SU-DHL-6 (cell line): ENCODE data around the gene ADPGK.

Experiments
- H2AFZ ChIP-seq: fragments of 200-600 bp; sonication (generic); 2 replicates; pipeline ENCODE4 v1.6.1; 2014; ENCODE audit warnings: low read depth, mild to moderate bottlenecking, moderate library complexity, mixed read lengths, antibody characterized with exemption, low read length; ENCODE audit not compliant: severe bottlenecking
- H3F3A ChIP-seq: fragments of 200-600 bp; shearing (Covaris generic); 2 replicates; pipeline ENCODE4 v1.6.0; 2016; ENCODE audit warnings: antibody characterized with exemption, mild to moderate bottlenecking; ENCODE audit not compliant: insufficient read depth
- H3K27ac ChIP-seq: fragments of 200-600 bp; sonication (generic); 2 replicates; pipeline ENCODE4 v1.5.1; 2016; ENCODE audit warnings: low read depth, mild to moderate bottlenecking, low read length, moderate library complexity, mixed read lengths
- H3K27me3 ChIP-seq: fragments of 200-600 bp; sonication (generic), shearing (Covaris generic); 2 replicates; pipeline ENCODE4 v1.6.0; 2014; ENCODE audit warnings: mild to moderate bottlenecking, low read length
- H3K36me3 ChIP-seq: fragments of 200-600 bp; sonication (generic); 2 replicates; pipeline ENCODE4 v1.6.1; 2014; ENCODE audit warnings: mild to moderate bottlenecking, low read length, mixed read lengths
- H3K4me2 ChIP-seq: fragments of 300-600, 200-600 bp; shearing (Covaris generic), sonication (generic); 2 replicates; pipeline ENCODE4 v1.6.0; 2014; ENCODE audit warnings: low read length, low read depth, mild to moderate bottlenecking; ENCODE audit not compliant: poor library complexity, severe bottlenecking
- H3K4me3 ChIP-seq: fragments of 200-600 bp; sonication (generic); 2 replicates; pipeline ENCODE4 v1.5.1; 2014; ENCODE audit warnings: antibody characterized with exemption, low read length, mild to moderate bottlenecking, mixed read lengths; ENCODE audit not compliant: insufficient read depth, poor library complexity, severe bottlenecking
- H3K79me2 ChIP-seq: fragments of 200-600 bp; sonication (generic); 2 replicates; pipeline ENCODE4 v1.6.1; 2014; ENCODE audit warnings: mild to moderate bottlenecking, low read length, moderate library complexity; ENCODE audit not compliant: insufficient read depth
- H3K9ac ChIP-seq: fragments of 200-600 bp; sonication (generic); 2 replicates; pipeline ENCODE4 v1.7.0; 2014; ENCODE audit warnings: mild to moderate bottlenecking, low read length
- H3K9me2 ChIP-seq: fragments of 200-600 bp; sonication (generic); replicated peaks from 2 replicates; pipeline ENCODE4 v1.6.1; 2014; ENCODE audit warnings: low read length; ENCODE audit not compliant: insufficient read depth
- H3K9me3 ChIP-seq: fragments of 200-600 bp; sonication (generic); 2 replicates; pipeline ENCODE4 v1.6.1; 2014; ENCODE audit warnings: low read length, mixed read lengths; ENCODE audit not compliant: insufficient read depth
- H4K20me1 ChIP-seq: fragments of 200-600 bp; sonication (generic); 2 replicates; pipeline ENCODE4 v1.6.1; 2014; ENCODE audit warnings: low read depth, mild to moderate bottlenecking, antibody characterized with exemption, low read length, moderate library complexity, mixed read lengths
- CTCF ChIP-seq: fragments of 200-600 bp; sonication (generic); IDR thresholded peaks from one replicate; pipeline ENCODE4 v1.5.1; 2017; ENCODE audit warnings: antibody characterized with exemption, mild to moderate bottlenecking, low read length, moderate library complexity; ENCODE audit not compliant: insufficient read depth, poor library complexity, severe bottlenecking
- EZH2phosphoT487 ChIP-seq: fragments of 200-600 bp; sonication (generic), shearing (Covaris generic); conservative IDR thresholded peaks from 2 replicates; pipeline ENCODE4 v1.6.1; 2018; ENCODE audit warnings: mild to moderate bottlenecking, antibody characterized with exemption, low read length, moderate library complexity, mixed read lengths

ADPGK gene

GRCh38 chr15:72803006-72803405 lies 19.4 kb upstream of the ADPGK start:
- H4K20me1 ChIP-seq = no peaks in the 10 kb centered on the region
- no peak overlapping the region for H3K27ac ChIP-seq
- TF ChIP-seq EZH2phosphoT487 = no peak
- no peaks in the 10 kb centered on the region for H3K36me3 ChIP-seq
- no peak overlapping the region for H3K4me3 ChIP-seq
- H3K9me2 ChIP-seq = no peaks in the 10 kb centered on the region
- no peaks in the 10 kb centered on the region for H3F3A ChIP-seq
- no peaks in the 10 kb centered on the region for H3K79me2 ChIP-seq
- no peak overlapping the region for H2AFZ ChIP-seq
- H3K27me3 ChIP-seq = no peaks in the 10 kb centered on the region; the same call in 1 of the 2 replicates
- H3K9me3 ChIP-seq = no peaks in the 10 kb centered on the region
- no peak overlapping the region for H3K4me2 ChIP-seq
- no peak overlapping the region for H3K9ac ChIP-seq

- Histone ChIP-seq H3K36me3 (no peaks in the 10 kb centered on the region), H2AFZ (no peak overlapping the region), H4K20me1 (no peaks in the 10 kb centered on the region), H3F3A (no peaks in the 10 kb centered on the region), H3K9me3 (no peaks in the 10 kb centered on the region), H3K27ac (no peak overlapping the region), H3K4me2 (no peak overlapping the region), H3K9me2 (no peaks in the 10 kb centered on the region), H3K79me2 (no peaks in the 10 kb centered on the region), H3K9ac (no peak overlapping the region), H3K27me3 (no peaks in the 10 kb centered on the region; the same call in 1 of the 2 replicates), H3K4me3 (no peak overlapping the region)
- TF ChIP-seq EZH2phosphoT487 (no peak), CTCF (no peak)
Observed at GRCh38 chr15:72801590-72802325, 18.2 kb upstream of the ADPGK start.

GRCh38 chr15:72800833-72801481 lies 17.4 kb upstream of the ADPGK start:
- H3K36me3 ChIP-seq = no peaks in the 10 kb centered on the region
- no peaks in the 10 kb centered on the region for H3K79me2 ChIP-seq
- no peaks in the 10 kb centered on the region for H3K9me2 ChIP-seq
- no peak overlapping the region for H3K27ac ChIP-seq
- TF ChIP-seq CTCF (no peak), EZH2phosphoT487 (no peak)
- no peaks in the 10 kb centered on the region for H3F3A ChIP-seq
- H3K4me3 ChIP-seq = no peak overlapping the region
- no peak overlapping the region for H3K4me2 ChIP-seq
- H3K9ac ChIP-seq = no peak overlapping the region
- no peaks in the 10 kb centered on the region for H3K9me3 ChIP-seq
- no peak overlapping the region for H2AFZ ChIP-seq
- H3K27me3 ChIP-seq = no peaks in the 10 kb centered on the region; the same call in 1 of the 2 replicates
- no peaks in the 10 kb centered on the region for H4K20me1 ChIP-seq

GRCh38 chr15:72797834-72798233 lies 14.3 kb upstream of the ADPGK start:
- Histone ChIP-seq H3K4me3 (no peak overlapping the region), H3K36me3 (no peaks in the 10 kb centered on the region), H2AFZ (no peak overlapping the region), H3F3A (no peaks in the 10 kb centered on the region), H4K20me1 (no peaks in the 10 kb centered on the region), H3K79me2 (no peaks in the 10 kb centered on the region), H3K9me3 (no peaks in the 10 kb centered on the region), H3K27me3 (no peaks in the 10 kb centered on the region; the same call in 1 of the 2 replicates), H3K27ac (no peak overlapping the region), H3K9ac (no peak overlapping the region), H3K9me2 (no peaks in the 10 kb centered on the region), H3K4me2 (no peak overlapping the region)
- TF ChIP-seq CTCF = no peak
